WTC11 (cell line): ENCODE results near the gene SLC22A7. TPM values are rescaled to one million over a fixed set of nuclear protein-coding genes. Genes with fewer than 3 reads are reported as not detected.

Experiments
- ATAC-seq: fragments of 200-7000 bp; cut with Tn5 transposase; 2 replicates; pipeline ENCODE4 v1.10.0; 2021; ENCODE audit warnings: mild to moderate bottlenecking, moderate library complexity
- CTCF ChIA-PET: fragments of 300-600 bp; sonication (Branson Sonifier 250); formaldehyde crosslinking; loops from one replicate; lab custom pipeline; 2021; ENCODE audit warnings: antibody characterized with exemption; lab: Charles Lee
- POLR2A ChIA-PET: fragments of 350-600 bp; sonication (Branson Sonifier 250); formaldehyde crosslinking; loops from one replicate; lab custom pipeline; 2021; ENCODE audit warnings: antibody characterized with exemption; lab: Charles Lee
- DNase-seq: peaks from one replicate; pipeline ENCODE4 v3.0.0; 2021; ENCODE audit warnings: low spot score
- H3K27ac Mint-ChIP-seq: 2 replicates; pipeline ENCODE4 v1.8.0; 2021; ENCODE audit warnings: mixed read lengths
- H3K27me3 Mint-ChIP-seq: 2 replicates; pipeline ENCODE4 v1.8.0; 2021; ENCODE audit warnings: low read depth, mild to moderate bottlenecking, moderate library complexity, mixed read lengths
- H3K36me3 Mint-ChIP-seq: 2 replicates; pipeline ENCODE4 v1.8.0; 2021; ENCODE audit warnings: mixed read lengths
- H3K4me1 Mint-ChIP-seq: 2 replicates; pipeline ENCODE4 v1.8.0; 2022; ENCODE audit warnings: mixed read lengths
- H3K4me3 Mint-ChIP-seq: 2 replicates; pipeline ENCODE4 v1.8.0; 2021; ENCODE audit warnings: mild to moderate bottlenecking, moderate library complexity, mixed read lengths
- H3K9me3 Mint-ChIP-seq: 2 replicates; pipeline ENCODE4 v1.8.0; 2021; ENCODE audit warnings: mixed read lengths
- ARID4B ChIP-seq: sonication (generic); formaldehyde crosslinking; IDR thresholded peaks from 2 replicates; pipeline ENCODE4 v1.8.0; 2023; ENCODE audit warnings: missing genetic modification reagents, mild to moderate bottlenecking, borderline replicate concordance
- ELF4 ChIP-seq: sonication (generic); formaldehyde crosslinking; IDR thresholded peaks from 2 replicates; pipeline ENCODE4 v1.8.1; 2022; ENCODE audit warnings: low read depth, mild to moderate bottlenecking, moderate library complexity, missing genetic modification reagents
- KAT7 ChIP-seq: sonication (generic); formaldehyde crosslinking; IDR thresholded peaks from 2 replicates; pipeline ENCODE4 v1.8.1; 2023; ENCODE audit warnings: missing genetic modification reagents, mild to moderate bottlenecking, borderline replicate concordance
- NR1H2 ChIP-seq: sonication (generic); formaldehyde crosslinking; IDR thresholded peaks from 2 replicates; pipeline ENCODE4 v1.9.0; 2021; ENCODE audit warnings: mild to moderate bottlenecking, moderate library complexity, missing genetic modification reagents
- SMAD3 ChIP-seq: sonication (generic); formaldehyde crosslinking; IDR thresholded peaks from 2 replicates; pipeline ENCODE4 v1.8.0; 2022; ENCODE audit warnings: missing genetic modification reagents, mild to moderate bottlenecking, borderline replicate concordance
- SP1 ChIP-seq: sonication (generic); formaldehyde crosslinking; conservative IDR thresholded peaks from 2 replicates; pipeline ENCODE4 v1.8.1; 2022; ENCODE audit warnings: missing genetic modification reagents
- USF1 ChIP-seq: sonication (generic); formaldehyde crosslinking; IDR thresholded peaks from 2 replicates; pipeline ENCODE4 v1.8.0; 2022; ENCODE audit warnings: mild to moderate bottlenecking, missing genetic modification reagents
- ZMAT4 ChIP-seq: fragments of 250-450 bp; sonication (Bioruptor Pico); IDR thresholded peaks from 2 replicates; pipeline ENCODE4 v1.9.0; 2021; ENCODE audit warnings: mild to moderate bottlenecking
- ZNF219 ChIP-seq: sonication (generic); formaldehyde crosslinking; IDR thresholded peaks from 2 replicates; pipeline ENCODE4 v1.8.0; 2023; ENCODE audit warnings: missing genetic modification reagents, mild to moderate bottlenecking, borderline replicate concordance
- ZNF317 ChIP-seq: sonication (generic); formaldehyde crosslinking; IDR thresholded peaks from 2 replicates; pipeline ENCODE4 v1.8.1; 2023; ENCODE audit warnings: low read depth, mild to moderate bottlenecking, moderate library complexity, missing genetic modification reagents, borderline replicate concordance
- ZNF532 ChIP-seq: fragments of 250-450 bp; sonication (Bioruptor Pico); IDR thresholded peaks from 2 replicates; pipeline ENCODE4 v1.9.0; 2021; ENCODE audit warnings: mild to moderate bottlenecking, borderline replicate concordance
- total RNA-seq: library from RNA; stranded (reverse); gene quantifications from 3 replicates; pipeline ENCODE4 v1.2.3, GENCODE V29; 2021
- TF ChIP-seq, protein P1 (sequence below): sonication (generic); formaldehyde crosslinking; IDR thresholded peaks from 2 replicates; pipeline ENCODE4 v1.8.1; 2022; ENCODE audit warnings: mild to moderate bottlenecking, moderate library complexity, missing genetic modification reagents

The SLC22A7 gene
- total RNA-seq, 1 experiment from 2014 or later, result not detected

DNA sequence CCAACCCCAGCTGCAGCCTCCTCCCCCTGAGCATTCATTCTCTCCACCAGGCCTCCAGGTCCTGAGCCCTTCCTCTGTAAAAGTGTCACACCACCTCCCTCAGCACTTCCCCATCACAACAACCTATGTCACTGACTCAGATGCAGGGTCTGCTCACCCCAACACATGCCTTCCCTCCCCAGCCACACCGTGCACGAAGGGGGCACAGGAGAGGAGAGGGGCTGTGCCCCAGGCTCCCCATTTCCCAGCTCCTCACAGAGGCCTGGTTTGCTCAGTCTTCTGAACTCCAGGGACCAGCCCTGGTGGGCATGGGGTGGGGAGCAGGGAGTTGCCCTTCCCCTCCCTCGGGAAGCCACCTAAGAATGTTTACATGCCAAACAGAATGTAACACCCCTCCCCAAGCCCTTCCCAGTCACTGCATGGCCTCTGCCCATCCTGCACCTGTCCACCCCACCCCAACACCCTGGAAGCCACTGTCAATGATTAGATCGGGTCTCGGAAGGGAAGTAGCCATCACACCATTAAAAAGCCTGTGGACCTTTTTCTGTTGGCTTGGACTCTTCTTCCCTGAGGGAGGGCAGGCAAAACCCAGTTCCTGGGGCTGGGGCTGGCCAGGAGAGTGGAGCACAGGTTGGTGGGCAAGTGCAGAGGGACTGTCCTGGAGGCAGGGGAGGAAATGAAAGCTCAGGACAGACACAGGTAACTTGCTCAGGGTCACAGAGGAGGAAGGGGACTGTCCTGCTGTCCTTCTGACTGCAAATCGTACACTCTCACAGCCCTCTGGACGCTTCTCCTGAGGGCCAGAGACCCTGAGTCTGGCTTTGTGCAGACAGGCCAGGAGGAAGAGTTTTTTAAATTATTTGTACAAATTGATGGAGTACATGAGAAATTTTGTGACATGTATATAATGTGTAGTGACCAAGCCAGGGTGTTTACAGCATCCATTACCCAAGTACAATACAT is 10.1 kb upstream of the SLC22A7 start:
- POLR2A ChIA-PET, result interaction anchor here (0.7 to 1.9 kb wide), 4 partner anchors 9 to 212 kb away, joined by 3 to 8 read pairs (median 5); partner anchors contain the start of genes CRIP3, DLK2, PTK7 and SLC22A7
- Mint-ChIP-seq H3K9me3 (no peaks in the 10 kb centered on the region), H3K36me3 (no peaks in the 10 kb centered on the region), H3K27me3 (peaks cover 21% of the 10 kb centered on the region), H3K27ac (no peak overlapping the region), H3K4me3 (no peak overlapping the region), H3K4me1 (peaks cover 7% of the 10 kb centered on the region)
- DNase-seq (no peak), ATAC-seq (no peak)
- CTCF ChIA-PET, result interaction anchor here (0.5 to 3.7 kb wide), 35 partner anchors 9 to 716 kb away, joined by 3 to 53 read pairs (median 4); partner anchors contain the start of genes CRIP3, DNPH1, KLHDC3 and SLC22A7
- no peak for TF ChIP-seq USF1 (CRISPR knock-in tag)
- no peak for TF ChIP-seq NR1H2 (CRISPR knock-in tag)
- no peak for TF ChIP-seq ZNF219 (CRISPR knock-in tag)
- no peak for TF ChIP-seq ZNF317 (CRISPR knock-in tag)
- no peak for TF ChIP-seq SP1 (CRISPR knock-in tag)
- no peak for TF ChIP-seq KAT7 (CRISPR knock-in tag)
- TF ChIP-seq, protein P1, sequence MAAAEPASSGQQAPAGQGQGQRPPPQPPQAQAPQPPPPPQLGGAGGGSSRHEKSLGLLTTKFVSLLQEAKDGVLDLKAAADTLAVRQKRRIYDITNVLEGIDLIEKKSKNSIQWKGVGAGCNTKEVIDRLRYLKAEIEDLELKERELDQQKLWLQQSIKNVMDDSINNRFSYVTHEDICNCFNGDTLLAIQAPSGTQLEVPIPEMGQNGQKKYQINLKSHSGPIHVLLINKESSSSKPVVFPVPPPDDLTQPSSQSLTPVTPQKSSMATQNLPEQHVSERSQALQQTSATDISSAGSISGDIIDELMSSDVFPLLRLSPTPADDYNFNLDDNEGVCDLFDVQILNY (CRISPR knock-in tag), result no peak
- no peak for TF ChIP-seq ARID4B (CRISPR knock-in tag)
- TF ChIP-seq SMAD3 (CRISPR knock-in tag), result no peak
- no peak for TF ChIP-seq ZMAT4 (CRISPR knock-in tag)
- TF ChIP-seq ELF4, result no peak
- TF ChIP-seq ZNF532, result no peak
